HEK293 (cell line): ENCODE results near the gene ATP8A1.
A peak's percentile ranks its signal among the peaks of the same experiment; 100 is the strongest.

Experiments
- CTCF ChIA-PET: fragments of 350-600 bp; formaldehyde crosslinking; extraction: SDS; loops from one replicate; lab custom pipeline; 2021; ENCODE audit warnings: antibody characterized with exemption; lab: Yijun Ruan, JAX
- POLR2A ChIA-PET: fragments of 300-600 bp; formaldehyde crosslinking; extraction: SDS; loops from one replicate; lab custom pipeline; 2020; ENCODE audit warnings: antibody characterized with exemption, inconsistent platforms; lab: Yijun Ruan, JAX
- H3K27ac ChIP-seq: fragments of 200-500 bp; sonication (Bioruptor generic); 2 replicates; pipeline ENCODE4 v1.5.1; 2014; ENCODE audit warnings: low read depth, low read length, control low read depth, inconsistent platforms; ENCODE audit errors: extremely low read depth
- H3K36me3 ChIP-seq, 2 experiments: fragments of 200-500 bp in 1 of 2; sonication (Bioruptor generic) in 1 of 2; 1 replicate in 1 of 2; 2 replicates in 1 of 2; pipeline ENCODE4 v1.5.1; 2014 to 2017; ENCODE audit warnings: inconsistent platforms in 2 of 2, low read length in 2 of 2; ENCODE audit not compliant: control insufficient read depth in 2 of 2, insufficient read depth in 1 of 2
- H3K4me1 ChIP-seq: fragments of 200-500 bp; sonication (Bioruptor generic); 2 replicates; pipeline ENCODE4 v1.5.1; 2014; ENCODE audit warnings: mild to moderate bottlenecking, low read length, inconsistent platforms; ENCODE audit not compliant: control insufficient read depth, insufficient read depth
- H3K4me3 ChIP-seq: 2 replicates; pipeline ENCODE4 v1.5.1; 2011; ENCODE audit warnings: low read depth, mild to moderate bottlenecking, control low read depth, low read length, moderate library complexity
- H3K9me3 ChIP-seq: fragments of 200-500 bp; sonication (Bioruptor generic); 2 replicates; pipeline ENCODE4 v1.5.1; 2014; ENCODE audit warnings: low read depth, low read length, inconsistent platforms; ENCODE audit not compliant: control insufficient read depth, insufficient read depth
- ATF2 ChIP-seq: fragments of 450-650 bp; formaldehyde crosslinking; IDR thresholded peaks from 2 replicates; pipeline ENCODE4 v1.5.1; 2016; ENCODE audit warnings: missing biosample characterization, missing genetic modification characterization, low read depth
- GLIS2 ChIP-seq: fragments of 450-650 bp; formaldehyde crosslinking; IDR thresholded peaks from 2 replicates; pipeline ENCODE4 v1.5.1; 2016; ENCODE audit warnings: missing biosample characterization, missing genetic modification characterization
- KLF16 ChIP-seq: fragments of 450-650 bp; formaldehyde crosslinking; IDR thresholded peaks from 2 replicates; pipeline ENCODE4 v1.5.1; 2017; ENCODE audit warnings: missing biosample characterization, missing genetic modification characterization
- KLF17 ChIP-seq: fragments of 450-650 bp; formaldehyde crosslinking; IDR thresholded peaks from 2 replicates; pipeline ENCODE4 v1.5.1; 2016; ENCODE audit warnings: missing biosample characterization, missing genetic modification characterization
- KLF8 ChIP-seq: fragments of 450-650 bp; formaldehyde crosslinking; IDR thresholded peaks from 2 replicates; pipeline ENCODE4 v1.5.1; 2016; ENCODE audit warnings: missing biosample characterization, missing genetic modification characterization
- MYNN ChIP-seq: fragments of 450-650 bp; formaldehyde crosslinking; IDR thresholded peaks from 2 replicates; pipeline ENCODE4 v1.5.1; 2016; ENCODE audit warnings: missing biosample characterization, missing genetic modification characterization, borderline replicate concordance
- PBX3 ChIP-seq: sonication (generic); formaldehyde crosslinking; IDR thresholded peaks from 2 replicates; pipeline ENCODE4 v1.8.1; 2022; ENCODE audit warnings: mild to moderate bottlenecking, moderate library complexity, missing genetic modification reagents
- PRDM1 ChIP-seq: fragments of 450-650 bp; formaldehyde crosslinking; IDR thresholded peaks from 2 replicates; pipeline ENCODE4; 2016; ENCODE audit warnings: missing biosample characterization, missing genetic modification characterization
- REPIN1 ChIP-seq: fragments of 450-650 bp; formaldehyde crosslinking; IDR thresholded peaks from 2 replicates; pipeline ENCODE4 v1.5.1; 2017; ENCODE audit warnings: missing biosample characterization, missing genetic modification characterization, low read depth
- ZNF140 ChIP-seq: fragments of 450-650 bp; formaldehyde crosslinking; IDR thresholded peaks from 2 replicates; pipeline ENCODE4 v1.5.1; 2016; ENCODE audit warnings: missing biosample characterization, missing genetic modification characterization
- ZNF2 ChIP-seq: fragments of 450-650 bp; formaldehyde crosslinking; IDR thresholded peaks from 2 replicates; pipeline ENCODE4 v1.5.1; 2016; ENCODE audit warnings: missing biosample characterization, missing genetic modification characterization
- ZNF274 ChIP-seq, 2 experiments: fragments of 200-500 bp in 1 of 2; fragments of 450-650 bp in 1 of 2; sonication (Bioruptor generic) in 1 of 2; formaldehyde crosslinking in 1 of 2; IDR thresholded peaks; 2 replicates each; pipeline versions ENCODE4 v1.5.1 to v1.6.1; 2014 to 2016; ENCODE audit warnings: borderline replicate concordance in 1 of 2, inconsistent platforms in 1 of 2, low read length in 1 of 2, missing biosample characterization in 1 of 2, missing genetic modification characterization in 1 of 2
- ZNF37A ChIP-seq: fragments of 450-650 bp; IDR thresholded peaks from 2 replicates; pipeline ENCODE4 v1.5.1; 2018; ENCODE audit warnings: missing biosample characterization, missing genetic modification characterization
- ZNF391 ChIP-seq: fragments of 450-650 bp; formaldehyde crosslinking; IDR thresholded peaks from 2 replicates; pipeline ENCODE4 v1.5.1; 2016; ENCODE audit warnings: low read depth, missing biosample characterization, missing genetic modification characterization, borderline replicate concordance
- ZNF510 ChIP-seq: fragments of 450-650 bp; formaldehyde crosslinking; IDR thresholded peaks from 2 replicates; pipeline ENCODE4 v1.5.1; 2018; ENCODE audit warnings: mild to moderate bottlenecking, missing genetic modification characterization, missing biosample characterization; ENCODE audit not compliant: insufficient replicate concordance
- ZNF544 ChIP-seq: fragments of 450-650 bp; formaldehyde crosslinking; IDR thresholded peaks from 2 replicates; pipeline ENCODE4 v1.5.0; 2017; ENCODE audit warnings: missing biosample characterization, missing genetic modification characterization
- ZNF555 ChIP-seq: fragments of 450-650 bp; formaldehyde crosslinking; conservative IDR thresholded peaks from 2 replicates; pipeline ENCODE4 v1.5.1; 2017; ENCODE audit warnings: missing biosample characterization, mild to moderate bottlenecking, missing genetic modification characterization, inconsistent platforms
- ZNF692 ChIP-seq: fragments of 450-650 bp; formaldehyde crosslinking; IDR thresholded peaks from 2 replicates; pipeline ENCODE4 v1.5.1; 2016; ENCODE audit warnings: missing biosample characterization, missing genetic modification characterization
- ZNF701 ChIP-seq: fragments of 450-650 bp; formaldehyde crosslinking; IDR thresholded peaks from 2 replicates; pipeline ENCODE4 v1.5.1; 2016; ENCODE audit warnings: missing biosample characterization, missing genetic modification characterization
- ZNF76 ChIP-seq: fragments of 450-650 bp; formaldehyde crosslinking; IDR thresholded peaks from 2 replicates; pipeline ENCODE4; 2016; ENCODE audit warnings: low read depth, missing biosample characterization, missing genetic modification characterization, borderline replicate concordance
- ZNF776 ChIP-seq: fragments of 450-650 bp; formaldehyde crosslinking; IDR thresholded peaks from 2 replicates; pipeline ENCODE4 v1.5.0; 2017; ENCODE audit warnings: missing biosample characterization, missing genetic modification characterization, borderline replicate concordance
- ZNF792 ChIP-seq: fragments of 450-650 bp; formaldehyde crosslinking; IDR thresholded peaks from 2 replicates; pipeline ENCODE4 v1.5.1; 2016; ENCODE audit warnings: missing biosample characterization, missing genetic modification characterization
- ZNF843 ChIP-seq: fragments of 450-650 bp; formaldehyde crosslinking; IDR thresholded peaks from 2 replicates; pipeline ENCODE4 v1.5.1; 2016; ENCODE audit warnings: missing biosample characterization, missing genetic modification characterization
- ZXDB ChIP-seq: fragments of 450-650 bp; formaldehyde crosslinking; IDR thresholded peaks from 2 replicates; pipeline ENCODE4 v1.5.1; 2016; ENCODE audit warnings: missing biosample characterization, missing genetic modification characterization
- TF ChIP-seq, protein P1 (sequence below): fragments of 450-650 bp; formaldehyde crosslinking; IDR thresholded peaks from 2 replicates; pipeline ENCODE4 v1.5.1; 2016; ENCODE audit warnings: missing biosample characterization, missing genetic modification characterization

The ATP8A1 gene

GRCh38 chr4:42654631-42655268 lies 2.2 kb downstream of the ATP8A1 start:
- POLR2A ChIA-PET: no interaction called here
- Histone ChIP-seq H3K27ac (peak overlapping the region; percentile 4; the same call in 1 of the 2 replicates), H3K4me3 (no peak overlapping the region), H3K4me1 (peaks cover 11% of the 10 kb centered on the region), H3K36me3 (no peaks in the 10 kb centered on the region), H3K9me3 (no peaks in the 10 kb centered on the region)
- CTCF ChIA-PET: interaction anchor here (0.6 to 1.7 kb wide), 4 partner anchors 11 to 107 kb away, joined by 3 to 4 read pairs (median 4); no protein-coding TSS in a partner anchor
- no peak for TF ChIP-seq ZXDB (tag by site-specific recombination)
- TF ChIP-seq ZNF701 (tag by site-specific recombination): no peak
- no peak for TF ChIP-seq GLIS2 (tag by site-specific recombination)
- TF ChIP-seq KLF17 (tag by site-specific recombination): no peak
- TF ChIP-seq ZNF692 (tag by site-specific recombination): no peak
- no peak for TF ChIP-seq PRDM1 (tag by site-specific recombination)
- TF ChIP-seq ZNF76 (tag by site-specific recombination): no peak
- no peak for TF ChIP-seq ZNF544
- TF ChIP-seq ZNF510 (tag by site-specific recombination): no peak
- no peak for TF ChIP-seq KLF16 (tag by site-specific recombination)
- TF ChIP-seq MYNN (tag by site-specific recombination): no peak
- TF ChIP-seq ZNF776: no peak
- no peak for TF ChIP-seq ZNF391 (tag by site-specific recombination)
- no peak for TF ChIP-seq ZNF792 (tag by site-specific recombination)
- TF ChIP-seq ZNF843 (tag by site-specific recombination): no peak
- TF ChIP-seq ZNF37A: no peak

DNA sequence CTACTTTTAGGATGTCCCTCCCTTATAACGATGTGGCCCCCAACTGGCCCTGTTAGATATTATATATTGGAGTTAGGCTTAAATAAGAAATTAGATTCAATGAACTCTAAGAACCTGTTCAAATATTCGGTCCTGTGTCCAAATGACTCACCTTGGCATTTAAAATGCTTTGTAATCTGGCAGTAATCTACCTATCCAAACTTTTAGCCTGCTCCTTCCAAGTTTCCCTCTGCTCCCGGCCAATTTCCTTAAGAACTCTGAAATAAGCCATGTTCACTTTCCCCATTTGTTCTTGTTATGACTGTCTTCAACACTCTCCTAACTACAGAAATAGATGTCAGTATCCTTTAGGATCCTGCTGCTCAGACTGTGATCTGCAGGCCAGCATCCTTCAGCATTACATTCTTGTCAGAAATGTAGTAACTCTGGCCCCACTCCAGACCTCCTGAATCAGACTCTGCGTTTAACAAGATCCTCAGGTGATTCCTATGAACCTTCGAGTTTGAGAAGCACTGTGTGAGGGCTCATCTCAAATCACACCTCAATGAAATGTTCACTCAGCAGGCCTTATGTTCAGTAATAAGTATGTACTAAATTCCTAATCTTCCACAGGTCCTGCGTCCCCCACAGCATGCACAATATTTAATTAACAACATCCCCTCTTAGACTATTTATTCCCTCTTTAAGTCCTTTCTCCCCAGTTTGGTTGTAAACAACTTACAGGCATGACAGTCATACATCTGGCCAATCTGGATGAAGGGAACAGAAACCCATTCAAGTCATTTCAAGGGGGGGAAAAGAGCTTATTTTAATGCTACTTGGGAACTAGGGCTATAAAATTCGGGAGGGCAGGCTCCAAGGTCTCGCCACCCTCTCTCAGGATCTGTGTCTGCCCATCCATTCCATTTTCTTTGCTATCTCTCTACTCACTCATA lies 3.0 kb downstream of the ATP8A1 start:
- CTCF ChIA-PET: no interaction called here
- Histone ChIP-seq H3K4me1 (peaks cover 11% of the 10 kb centered on the region), H3K27ac (peak overlapping the region; percentile 5; the same call in 1 of the 2 replicates), H3K4me3 (no peak overlapping the region), H3K36me3 (no peaks in the 10 kb centered on the region), H3K9me3 (no peaks in the 10 kb centered on the region)
- POLR2A ChIA-PET: no interaction called here
- TF ChIP-seq, protein P1, sequence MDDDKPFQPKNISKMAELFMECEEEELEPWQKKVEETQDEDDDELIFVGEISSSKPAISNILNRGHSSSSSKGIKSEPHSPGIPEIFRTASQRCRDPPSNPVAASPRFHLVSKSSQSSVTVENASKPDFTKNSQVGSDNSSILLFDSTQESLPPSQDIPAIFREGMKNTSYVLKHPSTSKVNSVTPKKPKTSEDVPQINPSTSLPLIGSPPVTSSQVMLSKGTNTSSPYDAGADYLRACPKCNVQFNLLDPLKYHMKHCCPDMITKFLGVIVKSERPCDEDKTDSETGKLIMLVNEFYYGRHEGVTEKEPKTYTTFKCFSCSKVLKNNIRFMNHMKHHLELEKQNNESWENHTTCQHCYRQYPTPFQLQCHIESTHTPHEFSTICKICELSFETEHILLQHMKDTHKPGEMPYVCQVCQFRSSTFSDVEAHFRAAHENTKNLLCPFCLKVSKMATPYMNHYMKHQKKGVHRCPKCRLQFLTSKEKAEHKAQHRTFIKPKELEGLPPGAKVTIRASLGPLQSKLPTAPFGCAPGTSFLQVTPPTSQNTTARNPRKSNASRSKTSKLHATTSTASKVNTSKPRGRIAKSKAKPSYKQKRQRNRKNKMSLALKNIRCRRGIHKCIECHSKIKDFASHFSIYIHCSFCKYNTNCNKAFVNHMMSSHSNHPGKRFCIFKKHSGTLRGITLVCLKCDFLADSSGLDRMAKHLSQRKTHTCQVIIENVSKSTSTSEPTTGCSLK (tag by site-specific recombination): no peak
- TF ChIP-seq PBX3 (CRISPR knock-in tag): no peak
- TF ChIP-seq ZNF274 (IDR thresholded peaks at IDR 0.05; ENCODE audit: low read length): no peak
- no peak for TF ChIP-seq ZNF274 (tag by site-specific recombination; IDR thresholded peaks at IDR 0.05; ENCODE audit: borderline replicate concordance)
- TF ChIP-seq REPIN1 (tag by site-specific recombination): no peak
- TF ChIP-seq ATF2: no peak
- TF ChIP-seq KLF8: no peak
- TF ChIP-seq ZNF555 (tag by site-specific recombination): no peak
- TF ChIP-seq ZNF2 (tag by site-specific recombination): no peak
- no peak for TF ChIP-seq ZNF140 (tag by site-specific recombination)
